ENCODE data around the gene NARF. TPM values are rescaled to one million over a fixed set of nuclear protein-coding genes. Genes with fewer than 3 reads are reported as not detected.
"Not testable (repeated sequence)": the region's sequence is repeated elsewhere in the genome, so short reads cannot be mapped to it uniquely, and the experiment has no call there.

Gene NARF
- polyA plus RNA-seq, 4 donors: 73.4 to 77.4 (median 74.8) TPM

GRCh38 chr17:82528484-82529265, 70.1 kb downstream of the NARF start:
- DNase-seq (ENCODE audit: low read depth in 4 of 4, low spot score in 3 of 4): no peak

- no peak for DNase-seq (ENCODE audit: low read depth in 4 of 4, low spot score in 3 of 4)
These were observed 71.4 kb downstream of the NARF start for GRCh38 chr17:82529914-82530300.

- DNase-seq (ENCODE audit: low read depth in 4 of 4, low spot score in 3 of 4): no peak
These were observed 72.9 kb downstream of the NARF start for GRCh38 chr17:82531431-82531881.

- no peak for DNase-seq (ENCODE audit: low read depth in 4 of 4, low spot score in 3 of 4)
These were observed 75.9 kb downstream of the NARF start for GRCh38 chr17:82534401-82534812.

- DNase-seq (ENCODE audit: low read depth in 4 of 4, low spot score in 3 of 4): no peak
These were observed 78.1 kb downstream of the NARF start for GRCh38 chr17:82536512-82537201.

- DNase-seq (ENCODE audit: low read depth in 4 of 4, low spot score in 3 of 4): not testable (repeated sequence)
These were observed 78.7 kb downstream of the NARF start for GRCh38 chr17:82537228-82537627.

GRCh38 chr17:82539076-82539475, 80.5 kb downstream of the NARF start:
- not testable (repeated sequence) for DNase-seq (ENCODE audit: low read depth in 4 of 4, low spot score in 3 of 4)

Other genes starting within 250 kb of the NARF start
- gene CCDC57, start 245.9 kb upstream of the NARF start, polyA plus RNA-seq (ENCODE audit: insufficient read length in 4 of 4): 10 to 100 TPM; 34.6 to 52.4 (median 44.5) TPM
- gene SLC16A3, start 229.7 kb upstream of the NARF start, polyA plus RNA-seq (ENCODE audit: insufficient read length in 4 of 4): 10 to 100 TPM in 1 of 4 donors, 1 to 10 TPM in 3; 8.0 to 23.1 (median 9.1) TPM
- 100 to 1,000 TPM; 112 to 135 (median 122) TPM for gene CSNK1D, start 185.0 kb upstream of the NARF start, polyA plus RNA-seq (ENCODE audit: insufficient read length in 4 of 4)
- under 1 TPM; 0.19 to 0.72 (median 0.54) TPM for gene CD7, start 141.1 kb upstream of the NARF start, polyA plus RNA-seq (ENCODE audit: insufficient read length in 4 of 4)
- 1 to 10 TPM; 1.3 to 2.4 (median 1.5) TPM for gene SECTM1, start 125.0 kb upstream of the NARF start, polyA plus RNA-seq (ENCODE audit: insufficient read length in 4 of 4)
- gene TEX19, start 99.5 kb upstream of the NARF start, polyA plus RNA-seq (ENCODE audit: insufficient read length in 4 of 4): under 1 TPM in 1 of 4 donors, not detected in 3; 0.06 TPM
- gene UTS2R, start 87.0 kb upstream of the NARF start, polyA plus RNA-seq (ENCODE audit: insufficient read length in 4 of 4): under 1 TPM; 0.30 to 0.70 (median 0.43) TPM
- gene HEXD, start 40.4 kb upstream of the NARF start, polyA plus RNA-seq (ENCODE audit: insufficient read length in 4 of 4): 10 to 100 TPM; 28.7 to 48.5 (median 37.7) TPM
- gene OGFOD3, start 40.2 kb upstream of the NARF start, polyA plus RNA-seq (ENCODE audit: insufficient read length in 4 of 4): 10 to 100 TPM; 21.5 to 30.3 (median 23.9) TPM
- gene CYBC1, start 8.0 kb upstream of the NARF start, polyA plus RNA-seq (ENCODE audit: insufficient read length in 4 of 4): 10 to 100 TPM; 40.5 to 53.5 (median 50.5) TPM
- 10 to 100 TPM; 39.9 to 45.0 (median 41.7) TPM for gene FOXK2, start 61.0 kb downstream of the NARF start, polyA plus RNA-seq (ENCODE audit: insufficient read length in 4 of 4)
- 100 to 1,000 TPM; 100 to 112 (median 109) TPM for gene WDR45B, start 189.7 kb downstream of the NARF start, polyA plus RNA-seq (ENCODE audit: insufficient read length in 4 of 4)
- 10 to 100 TPM; 17.9 to 22.1 (median 19.4) TPM for gene RAB40B, start 240.0 kb downstream of the NARF start, polyA plus RNA-seq (ENCODE audit: insufficient read length in 4 of 4)